ENCODE measurements around the gene NAV2.
A peak's percentile ranks its signal among the peaks of the same experiment; 100 is the strongest.

Gene NAV2

DNA sequence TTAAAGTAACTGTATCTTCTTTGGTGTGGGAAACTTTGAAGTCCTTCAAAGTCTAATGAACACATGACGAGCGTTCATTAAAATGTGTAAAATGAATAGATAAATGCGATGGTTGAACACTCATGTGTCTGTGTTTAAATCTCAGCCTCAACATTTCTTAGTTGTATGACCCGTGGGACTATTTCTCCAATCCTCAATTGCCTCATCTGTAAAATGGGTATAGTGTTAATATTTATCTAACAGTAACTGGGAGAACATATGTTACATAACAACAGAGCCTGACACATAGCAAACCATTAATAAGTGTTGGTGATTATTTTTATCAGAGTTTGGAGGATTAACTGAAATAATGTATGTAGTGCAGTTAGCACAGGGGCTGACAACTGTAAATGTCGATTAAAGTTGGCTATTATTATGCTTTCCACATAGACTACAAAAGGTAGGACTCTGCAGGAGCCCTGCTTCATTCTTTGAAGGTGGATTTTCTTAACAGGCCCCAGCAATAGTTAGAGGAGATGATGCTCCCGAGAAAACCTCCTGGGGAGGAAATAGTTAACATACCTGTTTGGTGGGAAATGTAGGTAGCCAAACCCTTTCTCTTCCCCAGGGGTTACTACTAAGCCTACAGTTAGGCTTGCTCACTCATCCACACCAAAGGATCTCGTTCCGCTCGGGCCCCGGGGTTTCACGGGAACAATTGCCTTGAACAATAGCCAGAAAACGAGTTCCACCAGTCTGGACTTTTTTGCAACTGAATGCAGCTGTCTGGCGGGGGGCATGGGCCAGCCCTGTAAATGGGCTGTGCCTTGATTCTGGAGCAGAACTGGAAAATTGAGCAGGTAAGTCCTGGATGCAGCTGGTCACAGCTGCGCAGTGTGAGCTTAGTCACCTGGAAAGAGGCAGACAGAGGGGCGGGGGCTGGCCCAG is 314.3 kb downstream of the NAV2 start:
- CTCF ChIA-PET: interaction anchor here (1.0 kb wide), 1 partner anchor 73 kb away, joined by 3 read pairs; no protein-coding TSS in a partner anchor
- POLR2A ChIA-PET (ENCODE audit: low non-redundant PET): interaction anchor here (0.5 kb wide), 1 partner anchor 14 kb away, joined by 3 read pairs; no protein-coding TSS in a partner anchor
- peak overlapping the region; percentile 86 for H3K27ac ChIP-seq
- DNase-seq (ENCODE audit: low spot score): peak; percentile 85
- TF ChIP-seq, protein P1, sequence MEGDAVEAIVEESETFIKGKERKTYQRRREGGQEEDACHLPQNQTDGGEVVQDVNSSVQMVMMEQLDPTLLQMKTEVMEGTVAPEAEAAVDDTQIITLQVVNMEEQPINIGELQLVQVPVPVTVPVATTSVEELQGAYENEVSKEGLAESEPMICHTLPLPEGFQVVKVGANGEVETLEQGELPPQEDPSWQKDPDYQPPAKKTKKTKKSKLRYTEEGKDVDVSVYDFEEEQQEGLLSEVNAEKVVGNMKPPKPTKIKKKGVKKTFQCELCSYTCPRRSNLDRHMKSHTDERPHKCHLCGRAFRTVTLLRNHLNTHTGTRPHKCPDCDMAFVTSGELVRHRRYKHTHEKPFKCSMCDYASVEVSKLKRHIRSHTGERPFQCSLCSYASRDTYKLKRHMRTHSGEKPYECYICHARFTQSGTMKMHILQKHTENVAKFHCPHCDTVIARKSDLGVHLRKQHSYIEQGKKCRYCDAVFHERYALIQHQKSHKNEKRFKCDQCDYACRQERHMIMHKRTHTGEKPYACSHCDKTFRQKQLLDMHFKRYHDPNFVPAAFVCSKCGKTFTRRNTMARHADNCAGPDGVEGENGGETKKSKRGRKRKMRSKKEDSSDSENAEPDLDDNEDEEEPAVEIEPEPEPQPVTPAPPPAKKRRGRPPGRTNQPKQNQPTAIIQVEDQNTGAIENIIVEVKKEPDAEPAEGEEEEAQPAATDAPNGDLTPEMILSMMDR (conservative IDR thresholded peaks at IDR 0.05; ENCODE audit: low read depth): no peak

- TF ChIP-seq, protein P1 (conservative IDR thresholded peaks at IDR 0.05; ENCODE audit: low read depth): no peak
- H3K27ac ChIP-seq: peak overlapping the region; percentile 86
- DNase-seq (ENCODE audit: low spot score): no peak
- ChIA-PET CTCF (no interaction called here), POLR2A (ENCODE audit: low non-redundant PET) (interaction anchor here (0.5 kb wide), 1 partner anchor 15 kb away, joined by 3 read pairs; no protein-coding TSS in a partner anchor)
Measured at GRCh38 chr11:20027556-20028013, 314.9 kb downstream of the NAV2 start.

DNA sequence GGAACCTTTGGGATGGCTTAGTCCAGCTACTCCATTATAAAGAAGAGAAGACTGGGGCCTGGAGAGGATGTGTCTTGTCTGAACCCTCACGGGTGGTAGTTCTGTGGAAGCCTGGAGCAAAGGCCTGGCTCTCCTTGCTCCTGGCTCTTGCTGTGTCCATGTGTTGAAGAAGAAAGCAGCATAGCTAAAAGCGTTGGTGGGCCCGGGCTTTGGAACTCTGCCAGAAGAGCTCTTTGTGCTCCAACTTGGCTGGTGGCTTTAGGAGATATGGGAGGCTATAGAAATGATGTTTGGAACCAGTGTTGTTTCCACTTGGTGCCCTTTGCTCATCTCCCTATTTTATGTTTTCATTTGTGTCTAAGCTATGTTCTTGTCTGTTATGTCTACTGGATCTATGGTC is 316.6 kb downstream of the NAV2 start:
- TF ChIP-seq, protein P1 (conservative IDR thresholded peaks at IDR 0.05; ENCODE audit: low read depth): no peak
- H3K27ac ChIP-seq: no peak overlapping the region
- DNase-seq (ENCODE audit: low spot score): no peak
- ChIA-PET POLR2A (ENCODE audit: low non-redundant PET) (no interaction called here), CTCF (interaction anchor here (1.0 kb wide), 1 partner anchor 81 kb away, joined by 6 read pairs; no protein-coding TSS in a partner anchor)

DNA sequence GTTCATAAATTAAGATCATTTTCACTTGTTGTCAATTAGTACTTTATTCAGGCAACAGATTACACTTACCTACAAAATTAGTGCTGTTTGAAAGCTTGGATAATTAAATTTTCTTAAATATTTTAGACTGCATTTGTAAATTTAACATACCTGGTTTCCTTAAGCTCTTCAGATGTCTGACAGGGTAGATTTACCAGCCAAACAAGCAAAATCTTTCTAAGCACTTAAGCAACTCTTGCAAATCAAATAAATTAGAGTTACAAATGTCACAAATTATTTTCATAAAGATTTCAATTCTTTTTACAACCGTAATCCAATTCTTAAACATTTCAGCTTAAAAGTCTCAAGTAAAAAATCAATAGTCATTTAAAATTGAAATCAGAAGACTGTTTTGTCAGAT is 317.8 kb downstream of the NAV2 start:
- ChIA-PET CTCF (no interaction called here), POLR2A (ENCODE audit: low non-redundant PET) (no interaction called here)
- H3K27ac ChIP-seq: no peak overlapping the region
- DNase-seq (ENCODE audit: low spot score): no peak
- TF ChIP-seq, protein P1 (conservative IDR thresholded peaks at IDR 0.05; ENCODE audit: low read depth): no peak

DNA sequence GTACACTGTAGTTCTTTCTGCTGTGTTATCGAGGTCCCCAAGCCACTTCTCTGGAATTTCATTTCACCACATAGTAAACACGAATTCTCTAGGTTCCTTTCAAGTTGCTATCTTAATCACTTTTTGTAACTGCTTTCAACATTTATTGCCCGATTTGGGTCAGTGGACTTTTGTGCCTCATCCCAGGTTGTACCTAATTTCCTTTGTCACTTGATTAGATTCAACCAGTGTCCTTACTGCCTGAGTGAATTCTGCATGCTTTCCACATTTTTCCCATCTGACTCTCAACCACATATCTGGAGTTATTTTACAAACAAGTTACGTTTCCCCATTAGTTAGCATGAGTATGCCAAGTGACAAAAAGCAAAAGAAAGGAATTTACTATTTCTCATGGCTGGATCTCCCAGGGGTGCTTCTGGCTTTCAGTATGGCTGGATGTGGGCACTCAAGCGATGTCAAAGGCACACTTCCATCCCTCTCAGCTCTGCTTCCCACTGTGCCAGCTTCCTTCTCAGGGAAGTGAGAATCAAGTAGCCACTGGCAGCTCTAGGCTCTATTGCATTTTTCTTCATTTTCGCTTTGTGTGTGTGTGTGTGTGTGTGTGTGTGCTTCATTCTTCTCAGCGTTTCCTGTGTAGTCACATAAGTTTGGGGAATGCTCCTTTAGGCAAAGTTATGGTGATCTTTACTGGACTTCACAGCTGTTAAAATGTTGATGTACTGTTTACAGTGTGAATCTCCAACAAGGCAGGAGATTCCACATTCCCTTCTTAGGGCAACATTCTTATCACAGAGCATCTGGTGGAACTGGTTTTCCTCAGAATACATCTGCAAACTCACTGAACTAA is 318.7 kb downstream of the NAV2 start:
- ChIA-PET POLR2A (ENCODE audit: low non-redundant PET) (no interaction called here), CTCF (interaction anchor here (0.6 to 0.8 kb wide), 2 partner anchors 13 to 334 kb away, joined by 3 to 5 read pairs; no protein-coding TSS in a partner anchor)
- H3K27ac ChIP-seq: no peak overlapping the region; the same call in 1 of the 2 replicates
- TF ChIP-seq, protein P1 (conservative IDR thresholded peaks at IDR 0.05; ENCODE audit: low read depth): no peak
- no peak for DNase-seq (ENCODE audit: low spot score)

- POLR2A ChIA-PET (ENCODE audit: low non-redundant PET): no interaction called here
- DNase-seq (ENCODE audit: low spot score): no peak
- TF ChIP-seq, protein P1 (conservative IDR thresholded peaks at IDR 0.05; ENCODE audit: low read depth): no peak
- CTCF ChIA-PET: interaction anchor here (0.8 kb wide), 1 partner anchor 12 kb away, joined by 3 read pairs; no protein-coding TSS in a partner anchor
- peak overlapping the region; percentile 47 for H3K27ac ChIP-seq
Measured at GRCh38 chr11:20032127-20032526, 319.5 kb downstream of the NAV2 start.
